Mesothelial cell of epicardium (in vitro differentiated cells): ENCODE results near the gene TMEM179. TPM values are rescaled to one million over a fixed set of nuclear protein-coding genes. Genes with fewer than 3 reads are reported as not detected.
"Not testable (repeated sequence)": the region's sequence is repeated elsewhere in the genome, so short reads cannot be mapped to it uniquely, and the experiment has no call there.

Experiments
- DNase-seq, 2 experiments: peaks; one replicate each; pipeline ENCODE4 v3.0.0; 2021; ENCODE audit warnings: low spot score in 2 of 2; ENCODE audit not compliant: unreplicated experiment in 2 of 2
- H3K27ac Mint-ChIP-seq: 2 replicates; pipeline ENCODE4 v1.8.0; 2021; ENCODE audit warnings: mixed read lengths
- H3K27me3 Mint-ChIP-seq: 2 replicates; pipeline ENCODE4 v1.8.0; 2021; ENCODE audit warnings: low read depth, mixed read lengths
- H3K36me3 Mint-ChIP-seq: 2 replicates; pipeline ENCODE4 v1.8.0; 2021; ENCODE audit warnings: mixed read lengths
- H3K4me1 Mint-ChIP-seq: 2 replicates; pipeline ENCODE4 v1.8.0; 2021; ENCODE audit warnings: mixed read lengths
- H3K4me3 Mint-ChIP-seq: 2 replicates; pipeline ENCODE4 v1.8.0; 2021; ENCODE audit warnings: mild to moderate bottlenecking, moderate library complexity, mixed read lengths
- H3K9me3 Mint-ChIP-seq: 2 replicates; pipeline ENCODE4 v1.8.0; 2021; ENCODE audit warnings: mixed read lengths
- CTCF ChIP-seq: fragments of 200-600 bp; sonication (generic); IDR thresholded peaks from one replicate; pipeline ENCODE4 v1.5.0; 2021; ENCODE audit warnings: antibody characterized with exemption; ENCODE audit not compliant: unreplicated experiment
- total RNA-seq: library from RNA; stranded (reverse); gene quantifications from 3 replicates; pipeline ENCODE4 v1.2.1, GENCODE V29; 2021

The TMEM179 gene
- 5.9 to 7.3 TPM (median 6.0 TPM) in 3 replicates for total RNA-seq

GRCh38 chr14:104604458-104605449, at the start of gene TMEM179:
Gene TMEM179 (minus strand): TSS chr14:104604772. CDS start chr14:104604741, 31 bp downstream.
- peak within 1 kb of the TSS; percentile 64 for H3K4me3 Mint-ChIP-seq
- DNase-seq: peak; percentile 63 to 82
- H3K36me3 Mint-ChIP-seq: no peaks in the 10 kb centered on the region
- TF ChIP-seq CTCF: no peak
- H3K4me1 Mint-ChIP-seq: peaks cover 5% of the 10 kb centered on the region
- H3K27me3 Mint-ChIP-seq: peaks cover 83% of the 10 kb centered on the region
- H3K9me3 Mint-ChIP-seq: no peaks in the 10 kb centered on the region
- H3K27ac Mint-ChIP-seq: no peak within 1 kb of the TSS

- Mint-ChIP-seq H3K9me3 (peaks cover 13% of the 10 kb centered on the region), H3K27me3 (peaks cover 8% of the 10 kb centered on the region), H3K4me3 (no peak overlapping the region), H3K36me3 (peaks cover 5% of the 10 kb centered on the region), H3K27ac (no peak overlapping the region), H3K4me1 (peaks cover 8% of the 10 kb centered on the region)
- no peak for TF ChIP-seq CTCF
- no peak for DNase-seq
These were observed 49.5 kb upstream of the TMEM179 start for GRCh38 chr14:104654119-104654518.

GRCh38 chr14:104653130-104653920, 48.8 kb upstream of the TMEM179 start:
- DNase-seq, H3K4me1 Mint-ChIP-seq, H3K27me3 Mint-ChIP-seq, H3K4me3 Mint-ChIP-seq, H3K36me3 Mint-ChIP-seq, H3K27ac Mint-ChIP-seq: not testable (repeated sequence)
- H3K9me3 Mint-ChIP-seq: peaks cover 13% of the 10 kb centered on the region

- Mint-ChIP-seq H3K36me3 (peaks cover 5% of the 10 kb centered on the region), H3K27ac (no peak overlapping the region), H3K9me3 (peaks cover 13% of the 10 kb centered on the region), H3K4me3 (no peak overlapping the region), H3K4me1 (peaks cover 3% of the 10 kb centered on the region), H3K27me3 (peaks cover 8% of the 10 kb centered on the region)
- TF ChIP-seq CTCF: no peak
- no peak for DNase-seq
These were observed 47.8 kb upstream of the TMEM179 start for GRCh38 chr14:104652386-104652785.

- no peak overlapping the region for H3K27ac Mint-ChIP-seq
- H3K9me3 Mint-ChIP-seq: peaks cover 13% of the 10 kb centered on the region
- TF ChIP-seq CTCF: no peak
- H3K4me1 Mint-ChIP-seq: peaks cover 3% of the 10 kb centered on the region
- peaks cover 5% of the 10 kb centered on the region for H3K36me3 Mint-ChIP-seq
- H3K27me3 Mint-ChIP-seq: peaks cover 8% of the 10 kb centered on the region
- no peak overlapping the region for H3K4me3 Mint-ChIP-seq
- no peak for DNase-seq
These were observed 47.3 kb upstream of the TMEM179 start for GRCh38 chr14:104651876-104652260.
